ENCODE measurements around the gene RPS8.
"Not testable (repeated sequence)": the region's sequence is repeated elsewhere in the genome, so short reads cannot be mapped to it uniquely, and the experiment has no call there.

The RPS8 gene

GRCh38 chr1:44803312-44804095 lies 28.2 kb downstream of the RPS8 start:
- no peak for DNase-seq

- peak in 1 of 5 donors; percentile 21 for DNase-seq
Observed at GRCh38 chr1:44805311-44806024, 30.1 kb downstream of the RPS8 start.

DNA sequence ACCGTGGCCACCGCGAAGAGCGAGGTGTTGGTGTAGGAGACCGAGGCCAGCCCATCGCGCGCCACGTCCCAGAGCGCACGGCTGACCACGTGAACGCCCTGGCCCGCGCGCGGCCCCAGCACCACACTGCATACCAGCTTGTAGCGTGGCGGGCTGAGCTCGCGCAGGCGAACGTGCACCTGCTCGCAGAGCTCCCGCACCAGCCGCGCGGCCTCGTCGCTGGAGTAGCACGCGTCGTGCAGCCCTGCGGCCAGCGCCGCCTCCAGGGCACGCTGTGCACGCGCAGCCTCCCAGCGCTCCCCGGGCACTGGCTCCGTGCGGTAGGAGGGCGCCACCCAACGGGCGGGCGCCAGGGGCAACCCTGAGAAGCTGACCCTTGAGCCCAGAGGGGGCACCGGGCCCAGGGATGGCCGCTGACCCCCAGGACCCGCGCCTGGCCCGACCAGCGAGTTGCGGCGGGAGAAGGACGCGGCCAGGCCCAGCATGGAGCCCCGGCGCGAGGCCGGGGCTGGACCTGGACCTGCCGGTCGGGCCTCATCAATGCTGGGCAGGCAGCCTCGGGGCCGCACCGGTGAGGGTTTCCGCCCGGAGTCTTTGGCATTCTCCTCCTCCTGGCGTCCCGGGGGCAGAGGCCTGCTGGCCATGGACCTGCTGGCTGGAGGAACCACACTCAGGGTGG lies 30.8 kb downstream of the RPS8 start:
- peak in 2 of 5 donors; percentile 38 to 47 for DNase-seq

GRCh38 chr1:44806704-44807363 lies 31.5 kb downstream of the RPS8 start, which contains the start of gene DYNLT4:
Gene DYNLT4 (minus strand): TSS chr1:44807351. CDS start chr1:44806668, 683 bp downstream.
- DNase-seq, result no peak

GRCh38 chr1:44807364-44808062 lies 32.2 kb downstream of the RPS8 start:
- peak; percentile 85 to 94 (median 88) for DNase-seq

GRCh38 chr1:44808063-44808937 lies 33.0 kb downstream of the RPS8 start, which contains the start of gene BTBD19:
Gene BTBD19 (plus strand): TSS chr1:44808523. CDS start chr1:44808821, 298 bp downstream.
- peak; percentile 48 to 68 (median 61) for DNase-seq

GRCh38 chr1:44808938-44809917 lies 33.9 kb downstream of the RPS8 start:
- peak; percentile 71 to 98 (median 84) for DNase-seq

DNA sequence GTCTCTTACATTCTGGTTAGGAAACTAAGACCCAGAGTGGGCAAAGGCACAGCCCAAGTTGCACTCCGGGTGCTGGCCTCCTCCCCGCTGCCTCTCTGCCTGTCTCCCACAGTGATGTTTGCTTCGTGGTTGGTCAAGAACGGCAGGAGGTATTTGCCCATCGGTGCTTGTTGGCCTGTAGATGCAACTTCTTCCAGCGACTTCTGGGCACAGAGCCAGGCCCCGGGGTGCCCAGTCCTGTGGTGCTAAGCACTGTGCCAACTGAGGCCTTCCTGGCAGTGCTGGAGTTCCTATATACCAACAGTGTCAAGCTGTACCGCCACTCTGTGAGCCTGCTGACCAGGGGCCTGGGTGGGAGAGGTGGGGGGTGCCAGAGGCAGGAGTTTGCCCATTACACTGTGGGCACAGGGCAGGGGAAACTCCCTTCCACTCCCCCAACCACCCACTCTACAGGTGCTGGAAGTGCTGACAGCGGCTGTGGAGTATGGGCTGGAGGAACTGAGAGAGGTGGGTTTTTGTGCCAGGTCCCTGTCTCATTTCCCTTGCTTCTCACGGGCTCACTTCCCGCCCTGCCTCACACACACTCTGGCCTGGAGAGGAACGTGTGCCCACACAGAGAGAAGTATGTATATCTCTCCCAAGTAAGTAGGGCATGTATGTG lies 34.9 kb downstream of the RPS8 start:
- DNase-seq, result peak in 2 of 5 donors; percentile 33 to 36

GRCh38 chr1:44810762-44811105 lies 35.4 kb downstream of the RPS8 start:
- not testable (repeated sequence) for DNase-seq

- DNase-seq, result no peak
Observed at GRCh38 chr1:44811234-44811633, 35.9 kb downstream of the RPS8 start.

DNA sequence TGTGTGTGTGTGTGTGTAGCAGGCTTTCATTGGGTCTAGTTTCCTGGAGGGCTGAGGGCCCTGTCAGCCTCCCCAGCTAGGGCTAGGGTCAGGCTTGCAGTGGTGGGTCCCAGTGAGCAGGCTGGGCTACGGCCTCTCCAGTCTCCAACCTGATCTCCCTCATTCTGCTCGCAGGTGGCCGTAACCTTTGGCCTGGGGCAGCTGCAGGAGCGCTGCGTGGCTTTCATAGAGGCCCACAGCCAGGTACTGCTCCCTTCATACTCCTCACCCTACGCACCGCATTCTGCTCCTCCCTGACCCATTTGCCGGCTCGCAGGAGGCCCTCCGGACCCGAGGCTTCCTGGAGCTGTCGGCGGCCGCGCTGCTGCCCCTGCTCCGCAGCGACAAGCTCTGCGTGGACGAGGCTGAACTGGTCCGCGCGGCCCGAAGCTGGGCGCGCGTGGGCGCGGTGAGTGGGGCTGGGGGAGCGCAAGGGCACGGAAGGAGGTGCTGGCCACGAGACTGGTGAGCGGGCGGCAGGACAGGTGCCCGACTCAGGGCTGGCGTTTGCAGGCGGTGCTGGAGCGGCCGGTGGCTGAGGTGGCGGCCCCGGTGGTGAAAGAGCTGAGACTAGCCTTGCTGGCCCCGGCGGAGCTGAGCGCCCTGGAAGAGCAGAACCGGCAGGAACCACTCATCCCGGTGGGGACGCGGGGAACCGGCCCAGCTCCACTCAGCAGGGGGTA lies 37.6 kb downstream of the RPS8 start:
- no peak for DNase-seq

DNA sequence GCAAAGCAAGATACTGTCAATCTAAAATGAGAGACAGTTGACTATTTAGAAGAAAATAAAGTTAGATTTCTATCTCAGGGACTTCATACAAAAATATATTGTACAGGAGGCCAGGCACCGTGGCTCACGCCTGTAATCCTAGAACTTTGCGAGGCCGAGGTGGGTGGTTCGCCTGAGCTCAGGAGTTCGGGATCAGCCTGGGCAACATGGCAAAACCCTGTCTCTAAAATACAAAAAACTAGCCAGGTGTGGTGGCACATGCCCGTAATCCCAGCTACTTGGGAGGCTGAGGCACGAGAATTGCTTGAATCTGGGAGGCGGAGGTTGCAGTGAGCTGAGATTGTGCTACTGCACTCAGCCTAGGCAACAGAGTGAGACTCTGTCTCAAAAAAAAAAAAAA lies 40.6 kb downstream of the RPS8 start:
- not testable (repeated sequence) for DNase-seq

DNA sequence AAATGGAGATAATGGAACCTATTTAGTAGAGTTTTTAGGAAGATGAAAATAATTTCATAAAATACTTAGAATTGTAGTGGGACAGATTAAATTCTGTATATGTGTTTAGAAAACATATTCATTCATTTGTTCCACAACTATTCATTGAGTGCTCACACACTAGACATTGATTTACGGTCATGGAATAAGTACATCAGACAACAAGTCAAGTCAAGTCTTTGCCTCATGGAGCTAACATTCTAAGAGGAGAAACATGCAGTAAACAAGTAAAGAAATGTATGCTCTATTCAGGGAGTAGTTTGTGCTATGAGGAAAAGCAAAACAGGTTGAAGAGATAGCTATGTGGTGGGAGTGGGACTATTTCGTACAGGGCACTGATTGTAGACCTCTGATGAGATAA lies 42.0 kb downstream of the RPS8 start:
- no peak for DNase-seq

GRCh38 chr1:44817771-44818495 lies 42.6 kb downstream of the RPS8 start:
- no peak for DNase-seq

- DNase-seq, result no peak
Observed at GRCh38 chr1:44819196-44819607, 43.9 kb downstream of the RPS8 start.

- peak; percentile 56 to 91 (median 66) for DNase-seq
Observed at GRCh38 chr1:44819608-44820327, 44.4 kb downstream of the RPS8 start.
